ENCODE data around the gene TIMM17A.
"Not testable (repeated sequence)": the region's sequence is repeated elsewhere in the genome, so short reads cannot be mapped to it uniquely, and the experiment has no call there.

The TIMM17A gene

GRCh38 chr1:201941420-201942128 lies 13.7 kb upstream of the TIMM17A start:
- no peak for DNase-seq

- DNase-seq = no peak
Measured at GRCh38 chr1:201942129-201942495, 13.2 kb upstream of the TIMM17A start.

- DNase-seq = no peak
Measured at GRCh38 chr1:201944002-201944401, 11.3 kb upstream of the TIMM17A start.

GRCh38 chr1:201944639-201945038 lies 10.7 kb upstream of the TIMM17A start:
- no peak for DNase-seq

GRCh38 chr1:201945157-201945556 lies 10.1 kb upstream of the TIMM17A start:
- DNase-seq = no peak

GRCh38 chr1:201945863-201946223 lies 9.5 kb upstream of the TIMM17A start:
- no peak for DNase-seq

GRCh38 chr1:201946224-201946908 lies 8.9 kb upstream of the TIMM17A start, which contains the start of gene LMOD1:
Gene LMOD1, minus strand, starts transcription at chr1:201946548. Its CDS starts 208 bp downstream, at chr1:201946340.
- peak; percentile 96 for DNase-seq

GRCh38 chr1:201947697-201948008 lies 7.7 kb upstream of the TIMM17A start:
- DNase-seq = no peak

- peak; percentile 64 for DNase-seq
Measured at GRCh38 chr1:201949491-201949890, 5.8 kb upstream of the TIMM17A start.

GRCh38 chr1:201954263-201955008 lies 867 bp upstream of the TIMM17A start:
- no peak for DNase-seq

- DNase-seq = no peak
Measured at GRCh38 chr1:201955729-201956143, 433 bp downstream of the TIMM17A start.

- no peak for DNase-seq
Measured at GRCh38 chr1:201958348-201958747, 3.0 kb downstream of the TIMM17A start.

- not testable (repeated sequence) for DNase-seq
Measured at GRCh38 chr1:201962382-201962781, 7.1 kb downstream of the TIMM17A start.

- DNase-seq = peak; percentile 79
Measured at GRCh38 chr1:201964261-201964660, 9.0 kb downstream of the TIMM17A start.

- DNase-seq = no peak
Measured at GRCh38 chr1:201966171-201966570, 10.9 kb downstream of the TIMM17A start.

- no peak for DNase-seq
Measured at GRCh38 chr1:201968202-201968925, 13.1 kb downstream of the TIMM17A start.

GRCh38 chr1:201970334-201971159 lies 15.2 kb downstream of the TIMM17A start:
- DNase-seq = peak; percentile 26

GRCh38 chr1:201982082-201982622 lies 26.8 kb downstream of the TIMM17A start:
- DNase-seq = peak; percentile 53

- peak; percentile 70 for DNase-seq
Measured at GRCh38 chr1:201982623-201983379, 27.5 kb downstream of the TIMM17A start, which contains the start of gene RNPEP. Gene RNPEP, plus strand, starts transcription at chr1:201982648. Its CDS starts 19 bp downstream, at chr1:201982667.

GRCh38 chr1:201983380-201983805 lies 28.1 kb downstream of the TIMM17A start:
- DNase-seq = no peak

- no peak for DNase-seq
Measured at GRCh38 chr1:201984446-201984845, 29.1 kb downstream of the TIMM17A start.

Measured in fibroblast of upper back skin (primary cell).